ENCODE measurements around the gene CCDC15. TPM values are rescaled to one million over a fixed set of nuclear protein-coding genes. Genes with fewer than 3 reads are reported as not detected.

CCDC15 gene
- total and polyA plus RNA-seq, 2 donors: 1.7 to 7.0 TPM

- Histone ChIP-seq H3K9me3 (ENCODE audit: control insufficient read depth in 2 of 2, insufficient read depth in 1 of 2, low read length in 1 of 2) (no peaks in the 10 kb centered on the region), H3K4me3 (ENCODE audit: low read length in 2 of 2) (no peak overlapping the region), H3K4me1 (ENCODE audit: control insufficient read depth in 2 of 2, insufficient read depth in 2 of 2, low read length in 2 of 2) (no peaks in the 10 kb centered on the region), H3K27me3 (ENCODE audit: control insufficient read depth in 2 of 2, insufficient read depth in 1 of 2, low read length in 1 of 2) (no peaks in the 10 kb centered on the region), H3K36me3 (ENCODE audit: control insufficient read depth in 2 of 2, insufficient read depth in 2 of 2, low read length in 1 of 2) (no peaks in the 10 kb centered on the region), H3K27ac (ENCODE audit: low read depth in 1 of 2, low read length in 1 of 2) (no peak overlapping the region)
- WGBS: 96% methylated on average over 12 of the region's 12 CpGs
- DNase-seq (ENCODE audit: low read depth in 6 of 9, low spot score in 9 of 9): no peak
Measured at GRCh38 chr11:125079878-125080530, 126.0 kb downstream of the CCDC15 start.

DNA sequence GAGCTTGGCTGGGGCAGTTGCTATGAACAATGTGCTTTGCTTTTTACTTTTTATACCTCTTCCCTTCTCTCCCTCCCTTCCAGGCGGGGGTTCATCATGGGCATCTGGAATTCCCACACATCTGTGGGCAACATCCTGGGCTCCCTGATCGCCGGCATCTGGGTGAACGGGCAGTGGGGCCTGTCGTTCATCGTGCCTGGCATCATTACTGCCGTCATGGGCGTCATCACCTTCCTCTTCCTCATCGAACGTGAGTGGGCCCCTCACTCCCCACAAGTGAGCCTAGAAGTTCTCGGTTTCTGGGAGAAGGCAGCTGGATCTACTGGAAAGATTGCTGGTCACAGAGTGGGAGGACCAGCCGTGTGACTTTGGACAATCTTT lies 126.5 kb downstream of the CCDC15 start:
- Histone ChIP-seq H3K9me3 (ENCODE audit: control insufficient read depth in 2 of 2, insufficient read depth in 1 of 2, low read length in 1 of 2) (no peaks in the 10 kb centered on the region), H3K36me3 (ENCODE audit: control insufficient read depth in 2 of 2, insufficient read depth in 2 of 2, low read length in 1 of 2) (no peaks in the 10 kb centered on the region), H3K4me1 (ENCODE audit: control insufficient read depth in 2 of 2, insufficient read depth in 2 of 2, low read length in 2 of 2) (no peaks in the 10 kb centered on the region), H3K27ac (ENCODE audit: low read depth in 1 of 2, low read length in 1 of 2) (no peak overlapping the region), H3K4me3 (ENCODE audit: low read length in 2 of 2) (no peak overlapping the region), H3K27me3 (ENCODE audit: control insufficient read depth in 2 of 2, insufficient read depth in 1 of 2, low read length in 1 of 2) (no peaks in the 10 kb centered on the region)
- DNase-seq (ENCODE audit: low read depth in 6 of 9, low spot score in 9 of 9): no peak
- WGBS: 96% methylated on average over 12 of the region's 12 CpGs

DNA sequence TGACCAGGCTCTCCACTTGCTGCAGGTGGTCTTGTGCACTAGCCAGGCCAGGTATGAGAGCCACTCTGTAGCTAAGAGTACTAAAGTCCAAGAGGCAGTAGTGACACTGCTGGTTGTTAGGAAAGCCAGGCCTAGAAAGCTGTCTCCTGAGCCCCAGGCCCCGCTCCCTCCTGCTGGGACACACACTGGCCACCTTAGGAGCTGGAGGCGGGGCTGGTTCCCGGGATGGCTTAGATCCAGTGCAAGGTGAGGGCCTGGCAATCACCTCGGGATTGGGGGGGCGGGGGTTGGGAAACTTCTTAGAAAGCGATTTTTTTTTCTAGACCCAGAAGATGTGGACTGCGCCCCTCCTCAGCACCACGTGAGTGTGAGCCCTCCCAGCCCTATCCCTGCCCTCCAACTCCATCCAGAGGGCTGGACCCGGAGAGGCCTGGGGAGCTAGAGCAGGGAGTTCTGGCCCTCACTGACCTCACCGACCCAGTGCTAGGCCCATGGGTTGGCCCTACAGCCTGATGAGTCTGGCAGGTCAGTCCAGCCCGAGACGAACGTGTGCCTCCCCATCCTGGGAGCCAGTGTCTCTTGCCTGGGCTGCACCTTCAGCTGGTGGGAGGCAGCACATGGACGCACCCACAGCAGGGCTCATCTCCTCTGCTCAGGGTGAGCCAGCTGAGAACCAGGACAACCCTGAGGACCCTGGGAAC lies 127.2 kb downstream of the CCDC15 start:
- Histone ChIP-seq H3K4me3 (ENCODE audit: low read length in 2 of 2) (no peak overlapping the region), H3K27me3 (ENCODE audit: control insufficient read depth in 2 of 2, insufficient read depth in 1 of 2, low read length in 1 of 2) (no peaks in the 10 kb centered on the region), H3K36me3 (ENCODE audit: control insufficient read depth in 2 of 2, insufficient read depth in 2 of 2, low read length in 1 of 2) (no peaks in the 10 kb centered on the region), H3K27ac (ENCODE audit: low read depth in 1 of 2, low read length in 1 of 2) (no peak overlapping the region), H3K4me1 (ENCODE audit: control insufficient read depth in 2 of 2, insufficient read depth in 2 of 2, low read length in 2 of 2) (no peaks in the 10 kb centered on the region), H3K9me3 (ENCODE audit: control insufficient read depth in 2 of 2, insufficient read depth in 1 of 2, low read length in 1 of 2) (no peaks in the 10 kb centered on the region)
- DNase-seq (ENCODE audit: low read depth in 6 of 9, low spot score in 9 of 9): no peak
- 88% methylated on average over 14 of the region's 14 CpGs for WGBS

DNA sequence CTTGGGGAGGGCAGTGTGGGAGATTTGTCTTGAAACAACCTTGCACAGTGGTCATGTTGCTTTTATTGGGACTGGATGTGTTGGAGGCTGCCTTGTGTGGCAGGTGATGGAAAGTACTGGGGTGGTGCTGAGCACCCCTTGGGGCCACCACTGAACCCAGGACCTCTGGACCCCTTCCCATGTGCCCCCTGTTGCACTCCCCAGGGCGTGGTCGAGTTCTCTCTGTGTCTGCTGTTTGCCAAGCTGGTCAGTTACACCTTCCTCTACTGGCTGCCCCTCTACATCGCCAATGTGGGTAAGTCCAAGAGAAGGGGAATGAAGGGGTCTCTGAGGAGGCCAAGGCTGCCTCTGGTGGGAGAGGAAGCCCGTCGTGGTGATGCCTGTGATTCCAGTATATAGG lies 128.0 kb downstream of the CCDC15 start:
- H3K36me3 ChIP-seq (ENCODE audit: control insufficient read depth in 2 of 2, insufficient read depth in 2 of 2, low read length in 1 of 2): no peaks in the 10 kb centered on the region
- H3K27me3 ChIP-seq (ENCODE audit: control insufficient read depth in 2 of 2, insufficient read depth in 1 of 2, low read length in 1 of 2): no peaks in the 10 kb centered on the region
- no peak overlapping the region for H3K27ac ChIP-seq (ENCODE audit: low read depth in 1 of 2, low read length in 1 of 2)
- H3K4me3 ChIP-seq (ENCODE audit: low read length in 2 of 2): no peak overlapping the region
- 94% methylated on average over 5 of the region's 5 CpGs for WGBS
- no peaks in the 10 kb centered on the region for H3K9me3 ChIP-seq (ENCODE audit: control insufficient read depth in 2 of 2, insufficient read depth in 1 of 2, low read length in 1 of 2)
- no peaks in the 10 kb centered on the region for H3K4me1 ChIP-seq (ENCODE audit: control insufficient read depth in 2 of 2, insufficient read depth in 2 of 2, low read length in 2 of 2)
- no peak for DNase-seq (ENCODE audit: low read depth in 6 of 9, low spot score in 9 of 9)

DNA sequence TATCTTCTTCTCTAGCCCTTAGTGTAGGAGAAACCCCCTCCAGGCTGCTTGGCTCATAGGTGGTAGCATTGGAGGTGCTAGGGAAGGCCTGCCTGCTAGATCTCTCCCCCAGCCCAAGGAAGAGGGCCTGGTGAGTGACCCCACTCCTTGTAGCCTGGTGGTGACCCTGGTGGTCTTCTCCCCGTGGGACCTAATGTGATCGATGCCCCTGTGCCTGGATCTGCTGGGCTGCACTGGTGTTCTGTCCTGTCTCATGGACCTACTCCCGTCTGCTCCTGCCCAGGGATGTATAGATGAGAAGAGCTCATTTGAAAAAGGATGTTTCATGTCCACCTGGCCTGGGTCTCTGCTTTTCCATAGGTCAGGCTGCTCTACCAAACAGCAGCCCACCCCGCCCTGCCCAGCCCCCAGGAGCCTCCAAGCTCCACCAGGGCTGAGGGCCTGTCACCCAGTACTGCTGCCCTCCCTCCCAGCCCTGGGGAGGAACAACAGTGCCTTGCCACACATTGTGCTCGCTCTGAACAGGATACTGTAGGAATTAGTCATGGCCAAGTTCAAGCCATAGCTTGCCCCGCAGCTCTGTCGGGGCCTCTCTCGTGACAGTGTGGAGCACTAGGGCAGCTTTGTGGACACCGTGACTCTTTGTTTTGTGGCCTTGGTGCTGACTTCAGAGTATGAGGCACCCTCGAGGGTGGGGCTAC lies 128.8 kb downstream of the CCDC15 start:
- H3K4me3 ChIP-seq (ENCODE audit: low read length in 2 of 2): no peak overlapping the region
- WGBS: 87% methylated on average over 10 of the region's 10 CpGs
- no peaks in the 10 kb centered on the region for H3K27me3 ChIP-seq (ENCODE audit: control insufficient read depth in 2 of 2, insufficient read depth in 1 of 2, low read length in 1 of 2)
- H3K36me3 ChIP-seq (ENCODE audit: control insufficient read depth in 2 of 2, insufficient read depth in 2 of 2, low read length in 1 of 2): no peaks in the 10 kb centered on the region
- no peak overlapping the region for H3K27ac ChIP-seq (ENCODE audit: low read depth in 1 of 2, low read length in 1 of 2)
- DNase-seq (ENCODE audit: low read depth in 6 of 9, low spot score in 9 of 9): no peak
- no peaks in the 10 kb centered on the region for H3K4me1 ChIP-seq (ENCODE audit: control insufficient read depth in 2 of 2, insufficient read depth in 2 of 2, low read length in 2 of 2)
- H3K9me3 ChIP-seq (ENCODE audit: control insufficient read depth in 2 of 2, insufficient read depth in 1 of 2, low read length in 1 of 2): no peaks in the 10 kb centered on the region

DNA sequence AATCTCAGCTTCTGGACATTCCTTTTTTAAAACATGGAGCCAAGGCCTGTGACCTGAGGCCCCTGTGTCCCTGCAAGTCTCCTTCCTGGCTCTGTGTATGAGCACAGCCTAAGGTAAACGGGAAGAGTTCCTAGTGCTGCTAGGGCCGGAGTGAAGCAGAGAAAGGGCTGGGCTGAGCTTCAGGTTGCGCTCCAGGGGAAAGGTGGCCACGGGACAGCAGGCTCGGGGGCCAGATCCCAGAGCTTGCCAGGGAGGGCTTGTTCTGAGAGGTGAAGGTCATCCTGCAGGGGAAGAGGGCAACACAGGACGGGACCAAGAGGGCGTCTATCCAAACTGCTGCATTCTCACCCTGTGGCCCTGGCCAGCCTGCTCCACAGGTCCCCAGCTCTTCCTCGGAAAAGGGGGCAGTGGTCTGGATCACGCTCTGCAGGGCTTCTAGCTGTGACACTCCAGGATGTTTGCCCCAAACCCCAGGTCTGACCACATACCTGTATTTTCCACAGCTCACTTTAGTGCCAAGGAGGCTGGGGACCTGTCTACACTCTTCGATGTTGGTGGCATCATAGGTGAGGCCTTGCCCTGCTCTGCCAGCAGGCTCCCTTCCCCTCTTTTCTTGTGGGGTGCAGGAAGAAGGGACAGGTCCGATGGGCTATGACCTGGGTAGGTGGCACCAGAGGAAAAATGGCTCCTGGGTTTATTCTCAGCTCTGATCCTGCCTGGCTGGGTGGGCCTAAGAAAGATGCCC lies 129.5 kb downstream of the CCDC15 start:
- Histone ChIP-seq H3K27me3 (ENCODE audit: control insufficient read depth in 2 of 2, insufficient read depth in 1 of 2, low read length in 1 of 2) (no peaks in the 10 kb centered on the region), H3K9me3 (ENCODE audit: control insufficient read depth in 2 of 2, insufficient read depth in 1 of 2, low read length in 1 of 2) (no peaks in the 10 kb centered on the region), H3K27ac (ENCODE audit: low read depth in 1 of 2, low read length in 1 of 2) (no peak overlapping the region), H3K36me3 (ENCODE audit: control insufficient read depth in 2 of 2, insufficient read depth in 2 of 2, low read length in 1 of 2) (no peaks in the 10 kb centered on the region), H3K4me1 (ENCODE audit: control insufficient read depth in 2 of 2, insufficient read depth in 2 of 2, low read length in 2 of 2) (no peaks in the 10 kb centered on the region), H3K4me3 (ENCODE audit: low read length in 2 of 2) (no peak overlapping the region)
- WGBS: 85% methylated on average over 11 of the region's 11 CpGs
- no peak for DNase-seq (ENCODE audit: low read depth in 6 of 9, low spot score in 9 of 9)

DNA sequence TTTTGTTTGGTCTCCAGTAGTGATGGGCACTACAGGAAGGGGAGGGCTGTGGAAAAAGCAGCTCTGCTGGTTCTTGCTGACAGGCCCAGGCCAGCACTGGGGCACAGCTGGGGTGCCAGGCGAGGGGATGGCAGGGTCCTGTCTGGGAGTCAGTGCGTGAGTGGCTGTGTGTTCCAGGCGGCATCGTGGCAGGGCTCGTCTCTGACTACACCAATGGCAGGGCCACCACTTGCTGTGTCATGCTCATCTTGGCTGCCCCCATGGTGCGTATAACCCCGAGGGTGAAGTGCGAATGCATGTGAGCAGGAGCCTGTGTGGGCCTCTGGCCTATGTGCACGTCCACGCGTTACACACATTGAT lies 130.0 kb downstream of the CCDC15 start:
- no peak overlapping the region for H3K27ac ChIP-seq (ENCODE audit: low read depth in 1 of 2, low read length in 1 of 2)
- 97% methylated on average over 11 of the region's 11 CpGs for WGBS
- no peaks in the 10 kb centered on the region for H3K4me1 ChIP-seq (ENCODE audit: control insufficient read depth in 2 of 2, insufficient read depth in 2 of 2, low read length in 2 of 2)
- DNase-seq (ENCODE audit: low read depth in 6 of 9, low spot score in 9 of 9): no peak
- H3K9me3 ChIP-seq (ENCODE audit: control insufficient read depth in 2 of 2, insufficient read depth in 1 of 2, low read length in 1 of 2): no peaks in the 10 kb centered on the region
- H3K4me3 ChIP-seq (ENCODE audit: low read length in 2 of 2): no peak overlapping the region
- no peaks in the 10 kb centered on the region for H3K36me3 ChIP-seq (ENCODE audit: control insufficient read depth in 2 of 2, insufficient read depth in 2 of 2, low read length in 1 of 2)
- H3K27me3 ChIP-seq (ENCODE audit: control insufficient read depth in 2 of 2, insufficient read depth in 1 of 2, low read length in 1 of 2): no peaks in the 10 kb centered on the region

DNA sequence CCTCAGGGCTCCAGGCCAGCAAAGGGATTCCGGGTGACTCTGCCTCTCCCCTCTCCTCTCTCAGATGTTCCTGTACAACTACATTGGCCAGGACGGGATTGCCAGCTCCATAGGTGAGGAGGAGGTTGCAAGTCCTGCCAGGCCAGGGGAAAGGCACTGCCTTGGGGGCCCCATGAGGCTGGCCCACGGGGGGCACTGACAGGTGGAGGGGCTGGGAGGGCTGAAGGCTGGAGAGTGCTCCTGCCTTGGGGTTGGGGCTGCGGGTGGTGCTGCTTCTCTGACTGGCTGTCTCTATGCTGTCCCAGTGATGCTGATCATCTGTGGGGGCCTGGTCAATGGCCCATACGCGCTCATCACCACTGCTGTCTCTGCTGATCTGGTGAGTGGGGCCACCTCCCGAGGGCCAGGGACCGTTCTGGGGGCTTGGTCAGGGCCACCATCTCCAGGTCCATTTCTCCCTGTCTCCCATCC lies 130.8 kb downstream of the CCDC15 start:
- no peaks in the 10 kb centered on the region for H3K27me3 ChIP-seq (ENCODE audit: control insufficient read depth in 2 of 2, insufficient read depth in 1 of 2, low read length in 1 of 2)
- no peaks in the 10 kb centered on the region for H3K9me3 ChIP-seq (ENCODE audit: control insufficient read depth in 2 of 2, insufficient read depth in 1 of 2, low read length in 1 of 2)
- no peak for DNase-seq (ENCODE audit: low read depth in 6 of 9, low spot score in 9 of 9)
- no peak overlapping the region for H3K4me3 ChIP-seq (ENCODE audit: low read length in 2 of 2)
- no peak overlapping the region for H3K27ac ChIP-seq (ENCODE audit: low read depth in 1 of 2, low read length in 1 of 2)
- H3K4me1 ChIP-seq (ENCODE audit: control insufficient read depth in 2 of 2, insufficient read depth in 2 of 2, low read length in 2 of 2): no peaks in the 10 kb centered on the region
- no peaks in the 10 kb centered on the region for H3K36me3 ChIP-seq (ENCODE audit: control insufficient read depth in 2 of 2, insufficient read depth in 2 of 2, low read length in 1 of 2)
- 94% methylated on average over 8 of the region's 8 CpGs for WGBS
